ENCODE results near the gene GABRG3.

The GABRG3 gene

GRCh38 chr15:27458345-27459084, 487.5 kb downstream of the GABRG3 start:
- Histone ChIP-seq H3K4me1 (ENCODE audit: control insufficient read depth, insufficient read depth, low read length) (no peaks in the 10 kb centered on the region), H3K27me3 (ENCODE audit: control insufficient read depth, insufficient read depth, low read length) (no peaks in the 10 kb centered on the region), H3K9me3 (ENCODE audit: control insufficient read depth, insufficient read depth, low read length) (no peaks in the 10 kb centered on the region), H3K36me3 (ENCODE audit: control insufficient read depth, insufficient read depth, low read length) (no peaks in the 10 kb centered on the region), H3K9ac (ENCODE audit: low read depth, low read length) (no peak overlapping the region), H3K27ac (ENCODE audit: low read depth, low read length) (no peak overlapping the region), H3K4me3 (ENCODE audit: low read depth, low read length) (no peak overlapping the region)

- Histone ChIP-seq H3K27me3 (ENCODE audit: control insufficient read depth, insufficient read depth, low read length) (no peaks in the 10 kb centered on the region), H3K4me1 (ENCODE audit: control insufficient read depth, insufficient read depth, low read length) (no peaks in the 10 kb centered on the region), H3K9ac (ENCODE audit: low read depth, low read length) (no peak overlapping the region), H3K9me3 (ENCODE audit: control insufficient read depth, insufficient read depth, low read length) (no peaks in the 10 kb centered on the region), H3K27ac (ENCODE audit: low read depth, low read length) (no peak overlapping the region), H3K36me3 (ENCODE audit: control insufficient read depth, insufficient read depth, low read length) (no peaks in the 10 kb centered on the region), H3K4me3 (ENCODE audit: low read depth, low read length) (no peak overlapping the region)
Measured at GRCh38 chr15:27459836-27460235, 488.9 kb downstream of the GABRG3 start.

- Histone ChIP-seq H3K27ac (ENCODE audit: low read depth, low read length) (no peak overlapping the region), H3K36me3 (ENCODE audit: control insufficient read depth, insufficient read depth, low read length) (no peaks in the 10 kb centered on the region), H3K9ac (ENCODE audit: low read depth, low read length) (no peak overlapping the region), H3K4me3 (ENCODE audit: low read depth, low read length) (no peak overlapping the region), H3K27me3 (ENCODE audit: control insufficient read depth, insufficient read depth, low read length) (no peaks in the 10 kb centered on the region), H3K9me3 (ENCODE audit: control insufficient read depth, insufficient read depth, low read length) (no peaks in the 10 kb centered on the region), H3K4me1 (ENCODE audit: control insufficient read depth, insufficient read depth, low read length) (no peaks in the 10 kb centered on the region)
Measured at GRCh38 chr15:27461181-27461580, 490.2 kb downstream of the GABRG3 start.

GRCh38 chr15:27463525-27464088, 492.6 kb downstream of the GABRG3 start:
- H3K9ac ChIP-seq (ENCODE audit: low read depth, low read length): no peak overlapping the region
- H3K4me3 ChIP-seq (ENCODE audit: low read depth, low read length): no peak overlapping the region

GRCh38 chr15:27464941-27465612, 494.1 kb downstream of the GABRG3 start:
- Histone ChIP-seq H3K9ac (ENCODE audit: low read depth, low read length) (no peak overlapping the region), H3K36me3 (ENCODE audit: control insufficient read depth, insufficient read depth, low read length) (no peaks in the 10 kb centered on the region)

More at GRCh38 chr15:27463525-27464088, 492.6 kb downstream of the GABRG3 start:
- no peaks in the 10 kb centered on the region for H3K36me3 ChIP-seq (ENCODE audit: control insufficient read depth, insufficient read depth, low read length)
- no peak overlapping the region for H3K27ac ChIP-seq (ENCODE audit: low read depth, low read length)
- H3K4me1 ChIP-seq (ENCODE audit: control insufficient read depth, insufficient read depth, low read length): no peaks in the 10 kb centered on the region
- no peaks in the 10 kb centered on the region for H3K27me3 ChIP-seq (ENCODE audit: control insufficient read depth, insufficient read depth, low read length)
- H3K9me3 ChIP-seq (ENCODE audit: control insufficient read depth, insufficient read depth, low read length): no peaks in the 10 kb centered on the region

GRCh38 chr15:27466758-27467157, 495.8 kb downstream of the GABRG3 start:
- Histone ChIP-seq H3K36me3 (ENCODE audit: control insufficient read depth, insufficient read depth, low read length) (no peaks in the 10 kb centered on the region), H3K27ac (ENCODE audit: low read depth, low read length) (no peak overlapping the region), H3K4me3 (ENCODE audit: low read depth, low read length) (no peak overlapping the region), H3K9ac (ENCODE audit: low read depth, low read length) (no peak overlapping the region), H3K9me3 (ENCODE audit: control insufficient read depth, insufficient read depth, low read length) (no peaks in the 10 kb centered on the region; the same call in 1 of the 2 replicates), H3K4me1 (ENCODE audit: control insufficient read depth, insufficient read depth, low read length) (no peaks in the 10 kb centered on the region), H3K27me3 (ENCODE audit: control insufficient read depth, insufficient read depth, low read length) (no peaks in the 10 kb centered on the region)

More at GRCh38 chr15:27464941-27465612, 494.1 kb downstream of the GABRG3 start:
- Histone ChIP-seq H3K4me1 (ENCODE audit: control insufficient read depth, insufficient read depth, low read length) (no peaks in the 10 kb centered on the region), H3K27ac (ENCODE audit: low read depth, low read length) (no peak overlapping the region), H3K4me3 (ENCODE audit: low read depth, low read length) (no peak overlapping the region), H3K27me3 (ENCODE audit: control insufficient read depth, insufficient read depth, low read length) (no peaks in the 10 kb centered on the region), H3K9me3 (ENCODE audit: control insufficient read depth, insufficient read depth, low read length) (no peaks in the 10 kb centered on the region)

GRCh38 chr15:27468151-27468591, 497.2 kb downstream of the GABRG3 start:
- no peaks in the 10 kb centered on the region for H3K27me3 ChIP-seq (ENCODE audit: control insufficient read depth, insufficient read depth, low read length)
- H3K4me3 ChIP-seq (ENCODE audit: low read depth, low read length): no peak overlapping the region
- H3K27ac ChIP-seq (ENCODE audit: low read depth, low read length): no peak overlapping the region
- no peaks in the 10 kb centered on the region; the same call in 1 of the 2 replicates for H3K9me3 ChIP-seq (ENCODE audit: control insufficient read depth, insufficient read depth, low read length)
- H3K36me3 ChIP-seq (ENCODE audit: control insufficient read depth, insufficient read depth, low read length): no peaks in the 10 kb centered on the region
- no peaks in the 10 kb centered on the region for H3K4me1 ChIP-seq (ENCODE audit: control insufficient read depth, insufficient read depth, low read length)
- H3K9ac ChIP-seq (ENCODE audit: low read depth, low read length): no peak overlapping the region

GRCh38 chr15:27473845-27474244, 502.9 kb downstream of the GABRG3 start:
- Histone ChIP-seq H3K9me3 (ENCODE audit: control insufficient read depth, insufficient read depth, low read length) (no peaks in the 10 kb centered on the region; the same call in 1 of the 2 replicates), H3K27ac (ENCODE audit: low read depth, low read length) (no peak overlapping the region), H3K27me3 (ENCODE audit: control insufficient read depth, insufficient read depth, low read length) (no peaks in the 10 kb centered on the region), H3K36me3 (ENCODE audit: control insufficient read depth, insufficient read depth, low read length) (no peaks in the 10 kb centered on the region), H3K4me3 (ENCODE audit: low read depth, low read length) (no peak overlapping the region), H3K4me1 (ENCODE audit: control insufficient read depth, insufficient read depth, low read length) (no peaks in the 10 kb centered on the region), H3K9ac (ENCODE audit: low read depth, low read length) (no peak overlapping the region)

GRCh38 chr15:27475395-27475794, 504.4 kb downstream of the GABRG3 start:
- no peak overlapping the region for H3K9ac ChIP-seq (ENCODE audit: low read depth, low read length)
- H3K27me3 ChIP-seq (ENCODE audit: control insufficient read depth, insufficient read depth, low read length): no peaks in the 10 kb centered on the region
- no peak overlapping the region for H3K4me3 ChIP-seq (ENCODE audit: low read depth, low read length)
- no peaks in the 10 kb centered on the region; the same call in 1 of the 2 replicates for H3K9me3 ChIP-seq (ENCODE audit: control insufficient read depth, insufficient read depth, low read length)
- H3K4me1 ChIP-seq (ENCODE audit: control insufficient read depth, insufficient read depth, low read length): no peaks in the 10 kb centered on the region
- H3K27ac ChIP-seq (ENCODE audit: low read depth, low read length): no peak overlapping the region
- H3K36me3 ChIP-seq (ENCODE audit: control insufficient read depth, insufficient read depth, low read length): no peaks in the 10 kb centered on the region

- no peaks in the 10 kb centered on the region for H3K27me3 ChIP-seq (ENCODE audit: control insufficient read depth, insufficient read depth, low read length)
- no peak overlapping the region for H3K4me3 ChIP-seq (ENCODE audit: low read depth, low read length)
- H3K36me3 ChIP-seq (ENCODE audit: control insufficient read depth, insufficient read depth, low read length): no peaks in the 10 kb centered on the region
- H3K4me1 ChIP-seq (ENCODE audit: control insufficient read depth, insufficient read depth, low read length): peaks cover 29% of the 10 kb centered on the region
- H3K27ac ChIP-seq (ENCODE audit: low read depth, low read length): no peak overlapping the region
- no peaks in the 10 kb centered on the region for H3K9me3 ChIP-seq (ENCODE audit: control insufficient read depth, insufficient read depth, low read length)
- H3K9ac ChIP-seq (ENCODE audit: low read depth, low read length): no peak overlapping the region
Measured at GRCh38 chr15:27479296-27480140, 508.5 kb downstream of the GABRG3 start.

Measured in HUES48 (cell line).